ENCODE measurements around the gene TRAF3.
"Not testable (repeated sequence)": the region's sequence is repeated elsewhere in the genome, so short reads cannot be mapped to it uniquely, and the experiment has no call there.

Gene TRAF3

DNA sequence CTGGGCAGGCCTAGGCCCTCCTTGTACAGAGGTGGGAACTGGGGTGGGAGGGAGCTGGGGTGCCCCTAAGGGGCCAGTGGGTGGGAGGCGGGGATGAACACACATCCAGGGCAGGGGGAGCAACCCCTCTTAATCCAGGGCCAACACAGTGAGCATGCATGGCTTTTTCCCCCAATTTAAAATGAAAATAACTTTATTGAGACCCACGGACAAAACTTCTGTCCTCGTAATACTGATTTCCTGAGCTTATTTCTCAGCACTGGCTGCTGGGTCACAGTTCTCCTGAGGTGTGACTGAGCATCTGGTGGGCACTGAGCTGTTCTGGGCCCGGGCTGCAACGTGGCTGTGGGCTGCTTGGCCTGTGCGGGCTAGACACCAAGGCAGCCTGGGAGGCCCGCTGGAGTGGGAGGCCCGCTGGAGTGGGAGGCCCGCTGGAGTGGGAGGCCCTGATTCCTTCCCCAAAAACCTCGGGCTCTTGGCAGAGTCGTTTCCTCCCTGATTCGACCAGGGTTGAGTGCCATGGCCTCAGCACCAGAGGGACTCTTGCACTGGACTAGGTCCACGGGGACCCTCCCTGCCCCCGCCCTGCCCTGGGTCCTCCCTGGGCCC is 24.9 kb upstream of the TRAF3 start:
- no peak for DNase-seq

DNA sequence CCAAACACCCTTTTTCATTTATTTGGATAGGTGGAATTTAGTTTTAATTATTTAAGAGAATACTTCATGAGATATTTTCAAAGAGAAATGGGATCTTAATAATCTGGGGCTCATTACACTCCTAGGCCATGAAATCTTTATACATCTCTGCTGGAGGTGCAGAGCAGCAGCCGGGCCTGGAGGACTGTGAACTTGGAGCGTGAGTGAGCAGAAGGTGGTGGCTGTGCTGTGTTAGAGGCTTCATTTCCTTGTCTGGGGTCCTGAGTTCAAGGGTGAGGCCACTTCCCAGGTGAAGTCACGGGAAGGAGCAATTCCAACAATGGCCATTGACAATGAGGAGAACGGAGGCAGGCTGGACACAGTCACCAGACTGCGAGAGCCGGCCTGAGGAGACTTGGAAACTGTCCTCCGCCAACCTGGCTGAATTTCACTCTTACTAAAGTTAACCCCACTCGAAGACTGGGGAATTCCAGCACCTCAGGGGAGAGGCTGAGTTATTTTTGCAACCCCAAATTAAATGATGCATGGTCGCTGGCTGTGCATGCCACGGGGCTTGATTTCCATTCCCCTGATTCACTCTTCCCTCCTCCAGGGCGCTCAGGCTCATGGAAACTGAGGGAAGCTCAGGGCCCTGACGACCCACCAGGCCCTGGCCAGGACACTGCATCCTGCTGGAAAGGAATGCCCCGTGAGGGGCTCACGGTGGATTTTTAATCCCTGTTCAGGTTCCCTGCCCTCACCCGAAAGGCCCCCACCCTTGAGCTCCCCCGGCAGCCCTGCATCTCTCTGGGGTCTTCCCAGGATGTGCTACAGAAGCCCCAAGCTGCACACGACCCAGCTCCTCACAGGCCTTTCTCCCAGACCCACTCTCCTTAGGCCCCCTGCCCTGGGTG is 22.6 kb upstream of the TRAF3 start:
- DNase-seq = no peak

DNA sequence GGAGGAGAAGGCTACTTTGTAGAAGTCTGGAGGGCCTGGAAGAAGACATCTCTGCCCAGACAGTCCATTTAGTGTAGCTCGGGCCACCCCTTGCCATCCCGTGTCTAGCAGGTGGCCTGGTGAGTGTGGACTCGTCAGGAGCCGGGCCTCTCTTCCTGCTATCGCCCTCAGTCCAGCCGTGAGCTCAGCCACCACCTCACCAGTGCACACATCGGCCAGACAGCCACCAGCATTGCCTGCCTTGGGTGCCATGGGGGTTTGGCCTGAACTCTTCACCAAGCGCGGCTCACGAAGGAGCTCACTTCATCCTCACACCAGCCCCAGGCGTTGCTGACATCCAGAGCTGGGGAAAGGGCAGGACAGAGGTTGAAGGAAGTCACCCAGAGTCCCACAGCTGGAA is 19.6 kb upstream of the TRAF3 start:
- no peak for DNase-seq

DNA sequence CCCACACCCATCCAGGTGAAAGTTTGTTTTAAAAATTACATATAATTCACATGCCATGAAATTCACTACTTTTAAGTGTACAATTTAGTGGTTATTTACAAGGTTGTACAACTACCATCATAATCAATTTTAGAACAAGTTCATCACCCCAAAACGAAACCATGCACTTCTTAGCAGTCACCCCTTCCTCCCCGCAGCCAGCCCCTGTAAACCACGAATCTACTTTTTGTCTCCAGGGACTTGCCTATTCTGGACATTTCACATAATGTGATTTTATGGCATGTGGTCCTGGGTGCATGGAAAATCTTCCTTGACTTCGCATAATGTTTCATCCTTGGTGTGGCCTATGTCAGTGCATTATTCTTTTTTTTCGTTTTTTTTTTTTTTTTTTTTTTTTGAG is 19.2 kb upstream of the TRAF3 start:
- DNase-seq = no peak

DNA sequence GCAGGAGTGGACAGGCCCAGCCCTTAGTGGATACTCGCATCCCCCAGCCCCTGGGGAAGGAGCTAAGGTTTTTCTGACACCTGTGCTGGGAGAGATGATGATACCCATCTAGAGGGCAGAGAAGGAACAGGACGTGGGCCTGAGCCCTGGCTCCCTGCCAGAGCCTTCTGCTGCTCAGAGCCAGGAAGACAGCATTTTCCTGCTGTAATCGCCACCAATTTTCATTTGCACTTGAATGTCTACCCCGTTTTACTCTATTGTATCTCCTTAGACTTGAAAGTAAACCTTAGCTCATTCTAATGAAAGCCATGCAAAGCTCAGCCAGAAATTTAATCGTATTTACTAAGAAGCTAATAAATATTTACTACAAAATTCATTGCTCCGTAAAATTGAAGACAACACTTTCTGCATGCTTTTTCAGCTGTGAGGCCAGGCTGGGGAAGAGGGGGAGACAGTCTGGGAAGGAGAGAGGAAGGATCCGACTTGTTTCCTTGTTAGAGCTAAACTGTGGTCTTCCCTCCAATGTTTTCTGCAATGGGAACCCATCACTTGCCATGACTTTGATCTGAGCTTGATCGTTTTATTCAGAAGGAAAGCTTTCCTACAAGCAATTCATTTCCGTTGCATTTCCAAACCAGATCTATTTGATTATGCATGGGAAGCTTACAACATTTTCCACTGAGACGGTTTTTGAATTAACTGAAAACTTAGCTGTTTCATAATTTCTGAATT is 17.6 kb upstream of the TRAF3 start:
- DNase-seq = no peak

DNA sequence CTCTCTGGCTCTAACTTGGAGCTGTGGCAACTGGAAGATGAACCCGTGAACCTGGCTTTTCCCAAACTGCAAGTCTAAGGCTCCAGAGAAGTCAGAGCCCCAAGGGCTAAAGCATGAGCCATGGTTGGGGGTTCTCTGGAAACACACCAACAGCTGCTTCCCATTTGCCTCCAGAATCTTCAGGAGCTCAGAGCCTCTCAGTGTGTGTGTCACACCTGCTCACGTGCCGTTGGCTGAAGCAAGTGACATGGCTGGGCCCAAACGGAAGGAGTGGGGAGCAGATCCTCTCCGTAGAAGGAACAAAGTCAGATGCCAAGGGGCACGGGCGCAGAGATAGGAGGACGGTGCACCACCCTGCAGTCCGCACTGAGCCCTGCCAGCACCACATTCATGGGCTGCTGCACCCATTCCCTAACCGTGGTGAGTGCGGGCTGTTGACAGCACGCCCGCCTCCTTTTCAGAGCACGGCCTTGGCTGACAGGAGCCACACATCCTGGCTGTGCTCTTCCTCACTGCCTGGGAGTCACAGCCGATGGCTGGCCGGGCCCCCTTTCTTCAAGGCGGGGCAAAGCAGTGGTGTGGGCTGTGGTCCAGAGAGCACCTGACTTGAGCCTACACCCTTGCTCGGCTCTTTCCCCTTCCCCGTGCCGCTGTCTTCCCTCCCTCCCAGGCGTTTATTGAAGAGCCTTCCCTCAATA is 16.6 kb upstream of the TRAF3 start:
- DNase-seq = no peak

DNA sequence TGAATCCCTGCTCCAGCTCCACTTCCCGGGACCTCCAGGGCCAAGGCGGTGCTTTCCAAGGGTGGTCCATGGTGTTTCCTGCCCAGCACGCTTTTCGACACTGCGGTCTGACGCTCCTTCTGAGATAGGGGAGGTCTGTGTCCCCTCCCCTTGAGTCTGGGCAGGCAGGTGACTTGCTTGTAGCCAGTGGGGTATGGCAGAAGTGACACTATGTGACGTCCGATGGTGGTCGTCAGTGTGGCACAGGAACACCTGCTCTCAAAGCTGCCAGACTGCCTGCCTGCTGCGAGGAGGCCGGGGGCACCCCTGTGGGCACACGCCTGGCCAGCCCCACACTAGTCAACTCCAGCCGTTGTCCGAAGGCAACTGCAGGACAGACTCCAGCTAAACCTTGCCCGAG is 16.0 kb upstream of the TRAF3 start:
- DNase-seq = no peak

DNA sequence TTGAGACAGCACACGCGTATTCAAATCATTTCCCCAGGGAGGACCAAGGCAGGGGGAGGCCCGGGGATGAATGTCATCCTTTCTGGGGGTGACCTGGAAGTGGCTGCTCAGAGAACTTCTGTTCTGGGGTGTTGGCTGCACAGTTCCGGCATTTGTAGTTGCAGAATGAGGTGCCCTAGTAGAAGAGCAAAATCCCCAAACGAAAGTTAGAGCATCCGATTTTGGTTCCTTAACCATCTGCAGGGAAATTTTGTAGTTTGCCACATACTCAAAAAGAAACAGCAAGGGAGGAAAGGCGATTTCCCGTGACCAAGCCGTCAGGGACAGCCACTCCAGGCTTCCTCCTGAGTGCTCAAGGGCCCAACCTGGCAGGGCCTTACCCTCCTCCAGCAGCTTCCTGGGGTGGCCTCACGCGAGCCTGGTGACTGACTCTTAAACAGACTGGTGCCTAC is 13.0 kb upstream of the TRAF3 start:
- no peak for DNase-seq

DNA sequence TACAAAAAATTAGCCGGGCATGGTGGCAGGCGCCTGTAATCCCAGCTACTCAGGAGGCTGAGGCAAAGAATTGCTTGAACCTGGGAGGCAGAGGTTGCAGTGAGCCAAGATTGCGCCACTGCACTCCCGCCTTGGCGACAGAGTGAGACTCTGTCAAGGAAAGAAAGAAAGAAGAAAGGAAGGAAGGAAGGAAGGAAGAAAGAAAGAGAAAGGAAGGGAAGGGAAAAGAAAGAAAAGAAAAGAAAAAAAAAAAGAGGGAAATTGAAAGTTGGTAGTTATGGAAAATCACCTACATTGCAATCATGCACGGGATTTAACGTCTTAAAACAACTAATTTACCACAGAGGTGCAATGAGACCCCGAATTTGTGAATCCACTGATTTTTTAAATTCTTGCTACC is 11.5 kb upstream of the TRAF3 start:
- not testable (repeated sequence) for DNase-seq

DNA sequence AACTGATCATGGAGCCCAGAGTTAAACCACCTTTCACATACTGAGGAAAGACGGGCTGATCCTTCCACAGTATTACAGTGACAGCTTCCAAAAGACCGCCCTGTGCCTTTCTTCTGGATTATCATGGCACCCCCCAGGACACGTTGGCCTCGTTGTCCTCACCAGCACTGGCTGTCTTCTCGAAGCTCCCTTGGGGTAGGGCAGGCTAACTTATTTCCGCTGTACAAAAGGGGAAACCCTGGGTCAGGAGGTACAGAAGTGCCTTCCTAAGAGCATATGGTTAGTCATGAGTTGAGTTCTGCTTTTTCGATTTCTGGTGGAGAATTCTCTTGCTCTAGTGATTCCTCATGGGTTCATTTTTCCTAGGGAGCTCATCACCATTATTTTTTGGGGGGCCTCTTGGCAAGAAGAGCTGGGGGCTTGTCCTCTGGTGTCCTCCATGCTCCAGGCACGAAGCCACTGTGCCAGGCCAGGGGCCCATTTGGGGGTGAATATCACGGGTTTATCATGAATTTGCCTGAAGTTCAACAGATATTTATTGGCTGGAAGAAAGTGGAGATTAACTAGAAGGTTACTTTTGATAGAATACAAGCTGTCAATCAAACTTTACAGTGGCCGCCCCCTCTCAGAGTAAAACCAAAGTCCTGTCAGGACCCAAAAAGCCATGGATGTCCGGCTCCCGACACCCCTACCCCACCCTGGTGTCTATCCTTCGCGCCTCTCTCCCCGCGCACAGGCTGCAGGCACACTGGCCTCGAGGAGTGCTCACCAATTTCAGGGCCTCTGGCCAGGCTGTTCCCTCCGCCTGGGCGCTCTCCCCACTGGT is 8.8 kb upstream of the TRAF3 start:
- DNase-seq = peak in 1 of 2 donors; percentile 71

DNA sequence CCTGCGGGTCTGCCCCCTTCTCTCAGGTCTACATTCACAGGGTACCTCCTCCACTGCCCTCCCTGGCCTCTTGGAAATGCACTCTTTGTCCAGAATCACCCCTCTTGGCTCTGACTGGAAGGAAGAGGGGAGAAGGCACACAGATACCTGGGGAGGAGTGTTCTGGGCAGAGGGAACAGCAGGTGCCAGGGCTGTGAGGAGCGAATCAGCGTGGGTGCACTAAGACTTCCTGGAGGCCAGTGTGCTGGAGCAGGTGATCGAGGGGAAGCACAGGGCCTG is 8.3 kb upstream of the TRAF3 start:
- DNase-seq = no peak

DNA sequence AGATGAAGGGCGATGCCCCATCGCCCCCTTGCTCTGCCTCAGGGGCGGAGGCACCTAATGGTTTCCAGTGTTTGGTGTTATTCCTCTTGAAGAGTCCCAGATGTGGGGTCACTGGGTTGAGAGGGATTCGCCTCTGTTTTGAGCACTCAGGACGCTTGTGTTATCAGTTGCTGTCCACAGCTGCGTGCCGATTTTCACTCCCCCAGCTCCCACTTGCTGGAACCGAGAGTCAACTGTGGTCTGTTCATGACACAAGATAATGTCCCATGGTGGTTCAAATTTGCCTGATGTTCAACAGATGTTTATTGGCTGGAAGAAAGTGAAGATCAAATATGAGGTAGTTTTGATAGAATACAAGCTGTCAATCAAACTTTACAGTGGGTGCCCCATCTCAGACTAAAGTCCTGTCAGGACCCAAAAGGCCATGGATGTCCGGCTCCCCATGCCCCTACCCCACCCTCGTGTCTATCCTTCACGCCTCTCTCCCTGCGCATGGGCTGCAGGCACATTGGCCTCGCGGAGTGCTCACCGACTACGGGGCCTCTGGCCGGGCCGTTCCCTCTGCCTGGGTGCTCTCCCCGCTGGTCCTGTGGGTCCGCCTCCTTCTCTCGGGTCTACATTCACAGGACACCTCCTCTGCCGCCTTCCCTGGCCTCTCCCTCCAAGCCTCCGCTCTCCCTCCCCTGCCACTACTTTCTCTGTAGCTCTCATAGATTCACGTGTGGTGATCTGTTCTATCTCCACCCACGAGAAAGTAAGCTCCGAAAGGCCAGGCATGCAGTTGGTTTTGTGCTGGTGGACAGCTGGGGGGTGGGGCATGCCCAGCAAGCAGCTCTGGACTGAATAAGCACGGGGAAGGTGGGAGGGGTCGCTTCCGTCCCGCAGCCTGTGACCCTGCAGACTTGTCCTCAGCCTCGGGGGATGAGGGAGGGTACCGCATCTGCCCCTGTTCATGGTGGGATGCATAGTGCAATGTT is 6.8 kb upstream of the TRAF3 start:
- DNase-seq = no peak

DNA sequence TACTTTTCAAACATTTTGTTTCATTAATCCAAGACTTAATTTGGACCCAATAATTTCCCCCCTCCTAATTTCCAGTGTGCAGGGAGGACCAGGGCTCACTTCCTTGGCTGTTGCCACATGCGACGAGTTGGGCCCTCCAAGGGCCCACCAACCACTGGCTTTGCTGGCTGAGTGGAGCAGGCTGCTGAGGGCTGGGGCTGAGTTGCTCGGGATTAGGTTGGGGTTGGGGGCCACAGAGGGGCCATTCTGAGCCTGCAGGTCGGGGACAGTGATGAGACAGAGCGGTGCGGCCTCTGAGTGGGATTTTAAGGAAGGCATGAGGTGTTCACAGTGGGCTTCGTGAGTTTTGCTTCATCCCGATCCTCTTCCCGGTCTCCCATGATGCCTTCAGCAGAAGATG is 6.1 kb upstream of the TRAF3 start:
- DNase-seq = no peak

DNA sequence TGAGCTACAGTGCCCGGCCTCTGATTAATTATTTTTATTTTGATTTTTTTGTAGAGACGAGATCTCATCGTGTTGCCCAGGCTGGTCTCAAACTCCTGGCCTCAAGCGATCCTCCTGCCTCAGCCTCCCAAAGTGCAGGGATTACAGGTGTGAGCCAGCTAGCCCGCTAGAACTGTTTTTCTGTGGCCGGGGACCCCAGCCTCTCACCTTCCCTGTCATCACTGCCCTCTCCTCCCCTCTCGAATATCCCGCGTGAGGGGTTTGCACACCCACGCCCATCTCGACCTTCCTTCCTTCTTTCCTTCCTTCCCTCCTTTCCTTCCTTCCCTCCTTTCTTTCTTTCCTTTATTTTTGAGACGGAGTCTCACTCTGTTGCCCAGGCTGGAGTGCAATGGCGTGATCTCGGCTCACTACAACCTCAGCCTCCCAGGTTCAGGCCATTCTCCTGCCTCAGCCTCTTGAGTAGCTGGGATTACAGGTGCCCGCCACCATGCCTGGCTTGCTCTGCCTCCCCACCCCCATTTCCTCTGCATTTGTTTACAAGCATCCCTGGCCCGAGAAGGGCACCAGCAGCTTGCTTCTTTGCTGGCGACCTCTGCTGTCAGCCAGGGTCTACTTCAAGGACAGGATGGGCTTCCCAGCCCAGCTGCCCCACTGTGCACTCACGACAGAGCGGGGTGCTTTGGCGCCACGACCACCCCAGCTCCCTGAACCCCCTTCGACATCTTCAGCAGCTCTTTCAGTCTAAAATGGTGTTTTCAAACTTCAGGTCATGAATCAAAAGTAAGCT is 4.3 kb upstream of the TRAF3 start:
- no peak for DNase-seq

DNA sequence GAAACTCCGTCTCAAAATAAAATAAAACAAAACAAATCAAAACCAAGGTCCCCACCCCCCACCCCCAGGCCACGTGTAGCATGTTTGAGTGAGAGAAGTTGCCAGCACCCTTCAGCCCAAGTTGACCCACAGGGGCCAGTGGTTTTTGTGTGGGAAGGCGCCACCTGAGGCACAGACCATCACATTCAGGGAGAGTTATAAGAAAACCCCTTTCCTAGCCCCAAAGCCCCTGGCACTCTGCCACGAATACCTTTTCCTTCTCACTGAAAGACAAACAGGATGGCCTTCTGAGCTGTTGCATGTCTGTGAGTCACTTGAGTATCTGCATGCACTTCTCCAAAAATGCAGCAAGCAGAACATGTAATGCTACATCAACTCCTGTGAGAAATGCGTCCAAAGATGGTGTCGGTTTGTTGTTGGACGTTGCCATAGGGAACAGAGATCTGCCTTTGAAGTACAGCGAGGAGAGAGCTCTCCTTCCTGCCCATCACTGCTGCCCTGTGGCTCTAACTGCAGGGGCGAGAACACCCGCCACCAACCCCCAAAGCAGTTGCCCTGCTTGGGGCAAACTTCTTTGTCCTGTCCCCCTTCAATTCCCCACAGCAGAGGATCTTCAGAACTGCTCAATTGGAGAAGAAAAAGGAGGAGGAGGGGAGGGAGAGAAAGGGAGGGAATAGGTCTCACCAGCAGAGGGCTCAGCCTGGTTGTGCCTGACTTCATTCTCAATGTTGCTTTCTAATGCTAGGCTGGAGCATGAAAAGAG is 2.7 kb upstream of the TRAF3 start:
- DNase-seq = peak; percentile 69 to 78

DNA sequence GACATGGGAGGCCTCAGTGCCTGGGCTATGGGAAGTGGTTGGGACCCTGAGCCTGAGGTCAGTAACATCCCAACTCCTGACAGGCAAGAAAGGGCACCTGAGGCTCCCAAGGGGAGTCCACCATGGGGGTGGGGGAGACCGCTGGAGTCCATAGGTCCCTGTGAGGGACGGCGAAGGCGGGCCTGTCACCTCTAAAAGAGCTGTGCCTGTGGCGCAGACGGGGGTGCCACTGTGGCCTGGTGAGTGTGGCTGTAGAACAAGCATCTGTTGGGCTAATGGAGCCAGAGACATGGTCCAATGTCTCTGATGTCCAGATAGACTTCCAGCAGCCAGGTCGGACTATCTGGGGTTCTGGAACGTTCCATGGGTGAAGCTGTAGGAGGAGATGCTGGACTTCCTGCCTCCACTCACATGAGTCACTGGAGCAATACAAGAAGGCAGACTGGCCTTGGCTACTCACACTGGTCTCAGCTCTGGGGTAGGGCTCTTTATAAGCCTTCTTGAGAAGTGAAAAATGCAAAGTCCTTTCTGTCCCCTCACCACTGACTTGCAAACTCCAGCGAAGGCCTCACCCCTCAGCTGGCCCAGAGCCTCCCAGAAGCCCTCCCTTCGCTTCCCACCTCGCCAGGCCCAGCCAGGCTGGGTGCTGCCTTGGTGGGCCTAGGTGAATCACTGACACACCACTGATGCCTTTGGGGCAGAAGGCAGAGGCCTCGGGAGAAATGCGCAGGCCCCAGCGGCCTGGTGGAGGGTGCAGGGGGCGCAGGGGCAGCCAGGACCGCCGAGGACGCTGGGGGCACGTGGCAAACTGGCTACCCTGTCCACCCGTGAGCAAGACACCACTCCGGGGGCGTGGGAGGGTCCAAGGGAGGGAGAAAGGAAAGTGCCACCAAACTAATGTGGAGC is 1.1 kb upstream of the TRAF3 start:
- no peak for DNase-seq

DNA sequence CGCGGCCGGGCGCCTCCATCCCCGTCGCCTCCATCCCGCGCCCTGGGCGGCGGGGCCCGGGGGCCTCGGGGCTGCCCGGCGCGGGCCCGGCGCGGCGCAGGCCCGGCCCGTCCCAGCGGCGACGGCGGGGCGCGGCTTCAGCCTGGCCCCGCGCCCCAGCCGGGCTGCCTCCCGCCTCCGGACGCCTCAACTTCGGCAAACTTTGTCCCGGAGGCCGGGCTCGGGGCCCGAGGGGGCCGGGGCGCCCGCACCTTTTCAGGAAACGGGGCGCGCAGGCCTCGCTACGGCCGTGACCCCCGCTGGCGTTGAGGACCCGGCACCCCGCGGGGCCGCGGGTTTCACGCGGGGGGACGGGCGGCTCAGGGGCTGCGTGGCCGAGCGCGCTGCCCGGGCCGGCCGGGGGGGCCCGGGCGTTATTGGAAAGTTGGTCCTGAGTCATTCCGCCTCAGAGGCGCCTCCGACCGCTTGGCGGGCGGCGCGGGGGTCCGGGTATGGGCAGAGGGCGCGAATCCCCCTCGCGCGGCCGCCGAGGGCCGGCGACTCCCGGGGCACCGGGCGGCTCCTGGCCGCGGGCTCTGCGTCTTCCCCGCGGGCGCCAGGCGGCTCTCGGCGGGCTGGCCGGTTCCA is 575 bp downstream of the TRAF3 start:
- DNase-seq = no peak
